Measurements from ENCODE around the gene CDH16.

The CDH16 gene, protein sequence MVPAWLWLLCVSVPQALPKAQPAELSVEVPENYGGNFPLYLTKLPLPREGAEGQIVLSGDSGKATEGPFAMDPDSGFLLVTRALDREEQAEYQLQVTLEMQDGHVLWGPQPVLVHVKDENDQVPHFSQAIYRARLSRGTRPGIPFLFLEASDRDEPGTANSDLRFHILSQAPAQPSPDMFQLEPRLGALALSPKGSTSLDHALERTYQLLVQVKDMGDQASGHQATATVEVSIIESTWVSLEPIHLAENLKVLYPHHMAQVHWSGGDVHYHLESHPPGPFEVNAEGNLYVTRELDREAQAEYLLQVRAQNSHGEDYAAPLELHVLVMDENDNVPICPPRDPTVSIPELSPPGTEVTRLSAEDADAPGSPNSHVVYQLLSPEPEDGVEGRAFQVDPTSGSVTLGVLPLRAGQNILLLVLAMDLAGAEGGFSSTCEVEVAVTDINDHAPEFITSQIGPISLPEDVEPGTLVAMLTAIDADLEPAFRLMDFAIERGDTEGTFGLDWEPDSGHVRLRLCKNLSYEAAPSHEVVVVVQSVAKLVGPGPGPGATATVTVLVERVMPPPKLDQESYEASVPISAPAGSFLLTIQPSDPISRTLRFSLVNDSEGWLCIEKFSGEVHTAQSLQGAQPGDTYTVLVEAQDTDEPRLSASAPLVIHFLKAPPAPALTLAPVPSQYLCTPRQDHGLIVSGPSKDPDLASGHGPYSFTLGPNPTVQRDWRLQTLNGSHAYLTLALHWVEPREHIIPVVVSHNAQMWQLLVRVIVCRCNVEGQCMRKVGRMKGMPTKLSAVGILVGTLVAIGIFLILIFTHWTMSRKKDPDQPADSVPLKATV

DNA sequence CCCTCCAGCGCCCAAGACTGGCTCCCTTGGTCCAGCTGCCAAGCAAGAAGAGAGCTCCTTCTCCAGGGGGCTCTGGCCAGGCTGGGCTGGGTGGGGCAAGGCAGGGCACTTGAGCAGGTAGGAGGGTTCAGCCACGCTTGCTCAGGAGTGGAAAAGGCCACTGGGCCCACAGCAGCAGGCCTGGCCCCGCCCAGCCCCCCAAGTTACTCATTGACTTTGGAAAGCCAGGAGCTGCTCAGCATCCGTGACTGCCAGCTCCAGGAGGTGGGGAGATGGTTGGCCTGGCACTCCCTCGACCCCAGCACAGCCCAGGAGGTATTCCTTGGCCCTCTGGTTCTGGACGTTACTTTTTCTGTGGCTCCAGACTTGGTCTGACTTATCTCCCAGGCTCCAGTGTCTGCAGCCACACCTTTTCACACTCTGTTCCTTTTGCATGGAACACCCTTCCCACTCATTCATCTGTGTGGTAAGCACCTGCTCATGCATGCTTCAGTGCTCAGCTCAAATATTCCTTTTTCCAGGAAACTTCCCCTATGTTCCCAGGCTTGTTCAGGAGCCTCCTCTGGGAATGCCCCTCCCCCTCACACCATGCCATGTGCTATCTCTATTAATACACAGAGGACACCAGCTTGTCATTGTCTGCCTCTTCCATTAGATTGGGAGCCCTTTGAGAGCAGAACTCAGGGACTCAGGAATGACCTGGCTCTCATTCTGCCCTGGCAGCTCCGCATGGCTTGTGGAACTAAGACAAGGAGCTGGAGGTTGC, at the start of gene CDH16:
Gene CDH16, minus strand, starts transcription at position 83 of the 766 bp plus-strand sequence. CDS start 820 bp downstream, outside the sequence.
- Histone ChIP-seq H3K9me3 (ENCODE audit: insufficient read depth, low read length) (no peaks in the 10 kb centered on the region), H3K4me1 (ENCODE audit: low read length) (0 out of 2 replicates have a peak, but pooled peaks cover 3% of the 10 kb centered on the region), H3K27me3 (ENCODE audit: low read depth, low read length) (0 out of 2 replicates have a peak, but pooled peaks cover 8% of the 10 kb centered on the region), H3K27ac (ENCODE audit: low read length) (no peak within 1 kb of the TSS), H3K4me2 (ENCODE audit: low read length) (no peak within 1 kb of the TSS), H4K20me1 (ENCODE audit: insufficient read depth, low read length) (no peaks in the 10 kb centered on the region), H2AFZ (ENCODE audit: low read depth, low read length) (no peak within 1 kb of the TSS), H3K36me3 (replicated peaks; ENCODE audit: low read depth, low read length) (no peaks in the 10 kb centered on the region), H3K4me3 (ENCODE audit: low read length) (no peak within 1 kb of the TSS), H3K79me2 (ENCODE audit: low read length) (no peaks in the 10 kb centered on the region), H3K9ac (ENCODE audit: low read length) (no peak within 1 kb of the TSS)
- TF ChIP-seq, protein P1, sequence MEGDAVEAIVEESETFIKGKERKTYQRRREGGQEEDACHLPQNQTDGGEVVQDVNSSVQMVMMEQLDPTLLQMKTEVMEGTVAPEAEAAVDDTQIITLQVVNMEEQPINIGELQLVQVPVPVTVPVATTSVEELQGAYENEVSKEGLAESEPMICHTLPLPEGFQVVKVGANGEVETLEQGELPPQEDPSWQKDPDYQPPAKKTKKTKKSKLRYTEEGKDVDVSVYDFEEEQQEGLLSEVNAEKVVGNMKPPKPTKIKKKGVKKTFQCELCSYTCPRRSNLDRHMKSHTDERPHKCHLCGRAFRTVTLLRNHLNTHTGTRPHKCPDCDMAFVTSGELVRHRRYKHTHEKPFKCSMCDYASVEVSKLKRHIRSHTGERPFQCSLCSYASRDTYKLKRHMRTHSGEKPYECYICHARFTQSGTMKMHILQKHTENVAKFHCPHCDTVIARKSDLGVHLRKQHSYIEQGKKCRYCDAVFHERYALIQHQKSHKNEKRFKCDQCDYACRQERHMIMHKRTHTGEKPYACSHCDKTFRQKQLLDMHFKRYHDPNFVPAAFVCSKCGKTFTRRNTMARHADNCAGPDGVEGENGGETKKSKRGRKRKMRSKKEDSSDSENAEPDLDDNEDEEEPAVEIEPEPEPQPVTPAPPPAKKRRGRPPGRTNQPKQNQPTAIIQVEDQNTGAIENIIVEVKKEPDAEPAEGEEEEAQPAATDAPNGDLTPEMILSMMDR (IDR thresholded peaks at IDR 0.05; ENCODE audit: low read depth, low read length), result no peak
- no peak for TF ChIP-seq EZH2phosphoT487 (IDR thresholded peaks at IDR 0.05; ENCODE audit: low read depth)

DNA sequence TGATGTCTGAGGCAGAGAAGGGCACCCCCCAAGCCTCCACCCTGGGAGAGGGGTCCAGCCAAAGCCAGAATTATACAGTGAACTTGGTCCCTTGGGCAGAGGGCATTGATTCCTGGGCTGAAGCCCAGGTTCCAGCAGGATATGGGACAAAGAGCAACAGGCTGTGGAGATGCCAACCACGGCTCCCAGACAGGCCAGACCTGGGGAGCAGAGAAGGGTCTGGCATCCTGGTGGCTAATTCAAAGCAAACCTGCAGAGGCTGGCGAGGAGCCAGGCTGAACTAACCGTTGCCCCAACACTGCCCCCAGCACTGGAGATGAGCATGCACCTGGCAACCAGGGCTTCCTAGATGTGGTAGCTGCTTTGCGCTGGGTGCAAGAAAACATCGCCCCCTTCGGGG, 45.4 kb upstream of the CDH16 start:
- H3K4me3 ChIP-seq (ENCODE audit: low read length), result no peak overlapping the region
- peaks cover 23% of the 10 kb centered on the region for H3K36me3 ChIP-seq (replicated peaks; ENCODE audit: low read depth, low read length)
- no peaks in the 10 kb centered on the region for H3K9me3 ChIP-seq (ENCODE audit: insufficient read depth, low read length)
- no peak overlapping the region for H3K9ac ChIP-seq (ENCODE audit: low read length)
- no peak overlapping the region for H2AFZ ChIP-seq (ENCODE audit: low read depth, low read length)
- no peak overlapping the region for H3K27ac ChIP-seq (ENCODE audit: low read length)
- H3K4me1 ChIP-seq (ENCODE audit: low read length), result peaks cover 11% of the 10 kb centered on the region
- TF ChIP-seq EZH2phosphoT487 (IDR thresholded peaks at IDR 0.05; ENCODE audit: low read depth), result no peak
- TF ChIP-seq, protein P1 (IDR thresholded peaks at IDR 0.05; ENCODE audit: low read depth, low read length), result no peak
- no peak overlapping the region for H3K4me2 ChIP-seq (ENCODE audit: low read length)
- no peaks in the 10 kb centered on the region for H3K27me3 ChIP-seq (ENCODE audit: low read depth, low read length)
- peaks cover 17% of the 10 kb centered on the region for H3K79me2 ChIP-seq (ENCODE audit: low read length)
- H4K20me1 ChIP-seq (ENCODE audit: insufficient read depth, low read length), result no peaks in the 10 kb centered on the region

DNA sequence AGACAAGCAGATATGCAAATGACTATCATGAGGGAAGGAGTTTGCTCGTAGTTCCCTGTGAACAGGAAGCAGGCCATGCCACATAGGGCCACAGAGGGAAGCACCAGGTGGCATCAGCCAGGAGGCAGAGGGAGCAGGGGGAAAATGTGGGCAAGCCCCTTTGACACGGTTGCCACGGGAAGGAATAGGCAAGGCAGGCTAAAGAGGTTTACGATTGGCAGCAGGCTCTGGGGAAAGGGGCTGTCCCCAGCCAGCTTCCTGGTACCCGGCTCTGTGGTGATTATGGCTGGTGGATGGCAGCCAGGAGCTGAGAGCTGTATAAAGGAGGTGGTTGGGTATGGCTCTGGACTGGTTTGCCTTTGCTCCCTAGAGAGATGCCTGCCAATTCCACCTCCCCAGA, 43.2 kb upstream of the CDH16 start:
- peak overlapping the region; percentile 67; the same call in 1 of the 2 replicates for H2AFZ ChIP-seq (ENCODE audit: low read depth, low read length)
- no peaks in the 10 kb centered on the region for H3K9me3 ChIP-seq (ENCODE audit: insufficient read depth, low read length)
- peak overlapping the region; percentile 93 for H3K4me2 ChIP-seq (ENCODE audit: low read length)
- no peaks in the 10 kb centered on the region for H4K20me1 ChIP-seq (ENCODE audit: insufficient read depth, low read length)
- peaks cover 17% of the 10 kb centered on the region for H3K79me2 ChIP-seq (ENCODE audit: low read length)
- peak overlapping the region; percentile 89 for H3K4me3 ChIP-seq (ENCODE audit: low read length)
- H3K27ac ChIP-seq (ENCODE audit: low read length), result peak overlapping the region; percentile 77
- H3K9ac ChIP-seq (ENCODE audit: low read length), result peak overlapping the region; percentile 85
- TF ChIP-seq, protein P1 (IDR thresholded peaks at IDR 0.05; ENCODE audit: low read depth, low read length), result no peak
- no peak for TF ChIP-seq EZH2phosphoT487 (IDR thresholded peaks at IDR 0.05; ENCODE audit: low read depth)
- peaks cover 19% of the 10 kb centered on the region for H3K36me3 ChIP-seq (replicated peaks; ENCODE audit: low read depth, low read length)
- peaks cover 27% of the 10 kb centered on the region for H3K4me1 ChIP-seq (ENCODE audit: low read length)
- H3K27me3 ChIP-seq (ENCODE audit: low read depth, low read length), result no peaks in the 10 kb centered on the region
